ENCODE data around the gene KANK2.

KANK2 gene

GRCh38 chr19:11221082-11221598, 23.8 kb upstream of the KANK2 start:
- ChIA-PET CTCF (no interaction called here), POLR2A (no interaction called here)
- H3K4me3 ChIP-seq (ENCODE audit: low read depth, low read length): no peak overlapping the region
- TF ChIP-seq CTCF (IDR thresholded peaks at IDR 0.05; ENCODE audit: insufficient read depth, low read length, missing control alignments): no peak
- DNase-seq (ENCODE audit: low read depth, low spot score): no peak

- CTCF ChIA-PET: interaction anchor here (0.6 to 1.1 kb wide), 2 partner anchors 15 to 75 kb away, joined by 3 read pairs; no protein-coding TSS in a partner anchor
- TF ChIP-seq CTCF (IDR thresholded peaks at IDR 0.05; ENCODE audit: insufficient read depth, low read length, missing control alignments): no peak
- POLR2A ChIA-PET: no interaction called here
- DNase-seq (ENCODE audit: low read depth, low spot score): no peak
- no peak overlapping the region for H3K4me3 ChIP-seq (ENCODE audit: low read depth, low read length)
Measured at GRCh38 chr19:11214387-11214786, 17.0 kb upstream of the KANK2 start.

DNA sequence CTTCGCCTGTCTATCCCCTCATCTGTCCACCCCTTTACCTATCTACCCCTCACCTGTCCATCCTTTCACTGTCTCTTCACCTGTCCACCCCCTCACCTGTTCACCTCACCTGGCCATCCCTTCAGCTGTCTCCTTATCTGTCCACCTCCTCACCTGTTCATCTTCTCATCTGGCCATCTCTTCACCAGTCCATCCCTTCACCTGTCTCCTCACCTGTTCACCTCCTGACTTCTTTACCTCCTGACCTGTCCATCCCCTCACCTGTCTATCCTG, 13.2 kb upstream of the KANK2 start:
- ChIA-PET CTCF (no interaction called here), POLR2A (no interaction called here)

DNA sequence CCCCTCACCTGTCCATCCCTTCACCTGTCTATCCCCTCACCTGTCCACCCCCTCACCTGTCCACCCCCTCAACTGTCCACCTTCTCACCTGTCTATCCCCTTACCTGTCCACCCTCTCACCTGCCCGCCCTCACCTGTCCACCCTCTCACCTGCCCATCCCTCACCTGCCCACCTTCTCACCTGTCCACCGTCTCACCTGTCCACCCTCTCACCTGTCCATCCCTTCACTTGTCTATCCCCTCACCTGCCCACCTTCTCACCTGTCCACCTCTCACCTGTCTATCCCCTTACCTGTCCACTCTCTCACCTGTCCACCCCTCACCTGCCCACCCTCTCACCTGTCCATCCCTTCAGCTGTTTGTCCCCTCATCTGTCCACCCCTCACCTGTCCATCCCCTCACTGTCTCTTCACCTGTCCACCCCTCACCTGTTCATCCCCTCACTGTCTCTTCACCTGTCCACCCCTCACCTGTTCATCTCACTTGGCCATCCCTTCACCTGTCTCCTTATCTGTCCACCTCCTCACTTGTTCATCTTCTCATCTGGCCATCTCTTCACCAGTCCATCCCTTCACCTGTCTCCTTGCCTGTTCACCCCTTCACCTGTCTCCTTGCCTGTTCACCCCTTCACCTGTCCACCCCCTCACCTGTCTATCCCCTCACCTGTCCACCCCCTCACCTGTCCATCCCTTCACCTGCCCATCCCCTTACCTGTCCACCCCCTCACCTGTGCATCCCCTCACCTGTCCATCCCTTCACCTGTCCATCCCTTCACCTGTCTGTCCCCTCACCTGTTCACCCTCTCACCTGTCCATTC, 12.7 kb upstream of the KANK2 start:
- no peak for TF ChIP-seq CTCF (IDR thresholded peaks at IDR 0.05; ENCODE audit: insufficient read depth, low read length, missing control alignments)
- no peak overlapping the region for H3K4me3 ChIP-seq (ENCODE audit: low read depth, low read length)
- ChIA-PET POLR2A (no interaction called here), CTCF (no interaction called here)
- no peak for DNase-seq (ENCODE audit: low read depth, low spot score)

More for the DNA sequence above, 13.2 kb upstream of the KANK2 start:
- no peak for TF ChIP-seq CTCF (IDR thresholded peaks at IDR 0.05; ENCODE audit: insufficient read depth, low read length, missing control alignments)
- no peak for DNase-seq (ENCODE audit: low read depth, low spot score)
- H3K4me3 ChIP-seq (ENCODE audit: low read depth, low read length): no peak overlapping the region

- POLR2A ChIA-PET: interaction anchor here (0.7 to 1.3 kb wide), 2 partner anchors 70 to 274 kb away, joined by 3 to 7 read pairs; no protein-coding TSS in a partner anchor
- no peak for TF ChIP-seq CTCF (IDR thresholded peaks at IDR 0.05; ENCODE audit: insufficient read depth, low read length, missing control alignments)
- H3K4me3 ChIP-seq (ENCODE audit: low read depth, low read length): no peak overlapping the region
- no peak for DNase-seq (ENCODE audit: low read depth, low spot score)
- CTCF ChIA-PET: interaction anchor here (2.1 to 6.2 kb wide), 4 partner anchors 70 to 173 kb away, joined by 13 to 119 read pairs (median 50); no protein-coding TSS in a partner anchor
Measured at GRCh38 chr19:11208561-11209471, 11.5 kb upstream of the KANK2 start.

Data from AG04449 (cell line).